Stomach smooth muscle (tissue), 2 donors: ENCODE results near the gene FAM180A.

Experiments used
- H3K27ac ChIP-seq: one replicate; pipeline ENCODE4 v1.7.0; 2013; ENCODE audit warnings: mild to moderate bottlenecking, low read length, inconsistent platforms
- H3K27me3 ChIP-seq, 2 donors: one replicate each; pipeline ENCODE4 v1.7.0; 2013; ENCODE audit warnings: low read length in 2 of 2; ENCODE audit not compliant: insufficient read depth in 2 of 2, control insufficient read depth in 1 of 2
- H3K36me3 ChIP-seq, 2 donors: one replicate each; pipeline ENCODE4 v1.7.0; 2013; ENCODE audit warnings: low read length in 2 of 2; ENCODE audit not compliant: control insufficient read depth in 2 of 2, insufficient read depth in 2 of 2
- H3K4me1 ChIP-seq: one replicate; pipeline ENCODE4 v1.7.0; 2013; ENCODE audit warnings: low read length; ENCODE audit not compliant: control insufficient read depth, insufficient read depth
- H3K4me3 ChIP-seq, 2 donors: one replicate each; pipeline ENCODE4 v1.7.0; 2013; ENCODE audit warnings: low read length in 2 of 2
- H3K9ac ChIP-seq, 2 donors: one replicate each; pipeline ENCODE4 v1.7.0; 2013; ENCODE audit warnings: low read length in 2 of 2, mild to moderate bottlenecking in 1 of 2
- H3K9me3 ChIP-seq, 2 donors: one replicate each; pipeline ENCODE4 v1.7.0; 2013; ENCODE audit warnings: low read length in 2 of 2; ENCODE audit not compliant: control insufficient read depth in 2 of 2
- donor health status: healthy.
- donor health status: Pancreatic carcinoma.

FAM180A gene

DNA sequence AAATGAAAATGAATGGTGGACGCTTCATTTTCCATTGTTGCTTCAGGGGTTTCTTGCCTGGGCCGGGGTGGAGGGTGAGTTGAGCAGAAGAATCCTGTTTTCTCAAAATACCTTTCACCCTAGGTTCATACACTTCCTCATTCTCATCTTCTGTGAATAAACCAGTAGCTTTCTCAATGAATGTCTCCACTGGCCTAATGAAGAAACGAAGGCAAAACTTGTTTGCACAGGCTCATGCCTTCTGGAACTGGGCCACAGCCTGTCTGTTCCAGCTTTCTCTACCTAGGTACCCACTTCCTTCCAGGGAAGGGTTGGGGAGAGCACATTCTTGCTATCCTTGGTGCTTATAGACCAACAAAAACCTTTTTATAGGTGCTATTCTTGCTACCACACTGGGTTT, 65.0 kb downstream of the FAM180A start:
- Histone ChIP-seq H3K9me3 (no peaks in the 10 kb centered on the region), H3K9ac (no peak overlapping the region), H3K27me3 (no peaks in the 10 kb centered on the region), H3K4me1 (peaks cover 26% of the 10 kb centered on the region), H3K27ac (no peak overlapping the region), H3K4me3 (no peak overlapping the region), H3K36me3 (peaks cover 0 to 4% of the 10 kb centered on the region in 2 donors)

DNA sequence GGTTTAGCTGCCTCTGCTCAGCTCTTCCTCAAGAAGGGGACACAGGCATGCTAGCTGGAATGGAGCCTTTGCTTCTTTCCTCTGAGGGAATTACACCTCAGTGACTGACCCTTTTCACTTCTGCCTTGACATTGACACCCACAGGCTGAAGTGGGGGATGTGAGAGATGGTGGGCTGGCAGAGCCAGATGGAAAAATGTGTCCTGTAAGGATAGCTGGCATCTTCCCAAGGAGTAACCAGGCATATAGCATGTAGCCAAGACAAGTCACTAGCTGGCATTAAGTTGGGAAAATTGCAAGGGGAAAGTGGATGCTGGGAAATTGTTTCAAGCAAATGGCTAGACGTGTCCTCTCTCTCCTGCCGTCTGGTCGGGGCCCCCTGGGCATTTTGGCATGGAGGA, 66.4 kb downstream of the FAM180A start:
- Histone ChIP-seq H3K27me3 (no peaks in the 10 kb centered on the region), H3K4me1 (peaks cover 26% of the 10 kb centered on the region), H3K9me3 (no peaks in the 10 kb centered on the region), H3K9ac (no peak overlapping the region), H3K36me3 (peaks cover 0 to 4% of the 10 kb centered on the region in 2 donors), H3K4me3 (peak overlapping the region in 1 of 2 donors; percentile 13), H3K27ac (peak overlapping the region; percentile 53)

DNA sequence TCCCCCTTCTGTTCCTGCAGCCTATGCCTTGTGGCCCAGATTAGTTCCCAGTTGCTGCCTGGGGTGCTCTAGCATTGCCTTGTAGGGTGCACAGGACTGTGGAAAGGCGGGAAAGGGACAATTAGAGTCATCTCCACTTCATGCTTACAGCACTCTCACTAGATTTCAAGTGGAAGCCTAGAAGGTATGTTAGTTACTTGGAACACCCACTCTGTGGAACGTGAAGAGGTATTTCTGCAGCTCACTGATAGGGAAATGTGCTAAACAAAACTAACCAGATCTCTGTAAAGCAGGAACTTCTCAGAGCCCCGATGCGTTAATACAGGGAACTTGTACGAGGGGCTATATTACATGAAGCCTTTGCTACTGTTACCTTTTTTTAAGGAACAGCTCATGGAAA, 66.9 kb downstream of the FAM180A start:
- peak overlapping the region; percentile 53 for H3K27ac ChIP-seq
- H3K9ac ChIP-seq: no peak overlapping the region
- H3K4me1 ChIP-seq: peaks cover 26% of the 10 kb centered on the region
- no peaks in the 10 kb centered on the region for H3K9me3 ChIP-seq
- peak overlapping the region in 1 of 2 donors; percentile 10 for H3K4me3 ChIP-seq
- peaks cover under 1 to 4% of the 10 kb centered on the region in 2 donors for H3K36me3 ChIP-seq
- H3K27me3 ChIP-seq: no peaks in the 10 kb centered on the region
